ENCODE results near the gene KCNH5. TPM values are rescaled to one million over a fixed set of nuclear protein-coding genes. Genes with fewer than 3 reads are reported as not detected.

Gene KCNH5
- total RNA-seq, 1 donor from 2014 or later, result 2.4 TPM

DNA sequence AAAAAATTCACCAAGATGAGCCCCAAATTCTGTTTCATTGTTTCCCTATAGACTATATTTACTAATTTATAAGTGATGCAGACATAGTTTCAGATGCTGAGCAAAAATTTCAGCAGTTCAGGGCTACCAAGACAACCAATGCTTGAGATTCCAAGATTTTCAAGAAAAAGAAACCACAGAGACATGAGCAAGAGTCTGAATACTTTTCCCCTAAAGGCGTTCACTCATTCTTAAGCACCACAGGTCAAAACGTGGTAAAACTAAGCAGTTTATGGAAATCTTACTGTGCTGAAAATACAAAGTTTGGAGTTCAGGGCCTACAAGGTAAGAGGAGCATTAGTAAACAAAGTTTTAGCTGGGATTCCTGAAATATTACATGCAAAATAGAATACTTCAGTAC is 221.2 kb downstream of the KCNH5 start:
- no peaks in the 10 kb centered on the region for H3K36me3 Mint-ChIP-seq (ENCODE audit: low read depth, unreplicated experiment)
- H3K4me1 Mint-ChIP-seq (ENCODE audit: low read depth, unreplicated experiment), result peaks cover 4% of the 10 kb centered on the region
- Histone ChIP-seq H2AFZ (ENCODE audit: low read depth, low read length) (no peak overlapping the region), H3K27me3 (ENCODE audit: insufficient read depth, low read length) (no peaks in the 10 kb centered on the region), H3K79me2 (ENCODE audit: insufficient read depth, low read length) (no peaks in the 10 kb centered on the region), H3K36me3 (ENCODE audit: insufficient read depth, low read length) (no peaks in the 10 kb centered on the region), H3K4me2 (ENCODE audit: low read length) (no peak overlapping the region), H3K4me1 (ENCODE audit: insufficient read depth, low read length) (no peaks in the 10 kb centered on the region), H3K9me3 (ENCODE audit: insufficient read depth, low read depth, low read length) (no peaks in the 10 kb centered on the region), H4K20me1 (ENCODE audit: insufficient read depth, low read length) (no peaks in the 10 kb centered on the region), H3K27ac (ENCODE audit: low read depth, low read length) (no peak overlapping the region), H3K9ac (ENCODE audit: low read length) (no peak overlapping the region), H3K4me3 (ENCODE audit: insufficient read depth, low read depth, low read length) (no peak overlapping the region)
- H3K27ac Mint-ChIP-seq (ENCODE audit: unreplicated experiment), result no peak overlapping the region
- DNase-seq (ENCODE audit: low read depth), result peak; percentile 53
- no peak for FAIRE-seq
- H3K9me3 Mint-ChIP-seq (ENCODE audit: unreplicated experiment), result peaks cover 3% of the 10 kb centered on the region
- TF ChIP-seq, protein P1, sequence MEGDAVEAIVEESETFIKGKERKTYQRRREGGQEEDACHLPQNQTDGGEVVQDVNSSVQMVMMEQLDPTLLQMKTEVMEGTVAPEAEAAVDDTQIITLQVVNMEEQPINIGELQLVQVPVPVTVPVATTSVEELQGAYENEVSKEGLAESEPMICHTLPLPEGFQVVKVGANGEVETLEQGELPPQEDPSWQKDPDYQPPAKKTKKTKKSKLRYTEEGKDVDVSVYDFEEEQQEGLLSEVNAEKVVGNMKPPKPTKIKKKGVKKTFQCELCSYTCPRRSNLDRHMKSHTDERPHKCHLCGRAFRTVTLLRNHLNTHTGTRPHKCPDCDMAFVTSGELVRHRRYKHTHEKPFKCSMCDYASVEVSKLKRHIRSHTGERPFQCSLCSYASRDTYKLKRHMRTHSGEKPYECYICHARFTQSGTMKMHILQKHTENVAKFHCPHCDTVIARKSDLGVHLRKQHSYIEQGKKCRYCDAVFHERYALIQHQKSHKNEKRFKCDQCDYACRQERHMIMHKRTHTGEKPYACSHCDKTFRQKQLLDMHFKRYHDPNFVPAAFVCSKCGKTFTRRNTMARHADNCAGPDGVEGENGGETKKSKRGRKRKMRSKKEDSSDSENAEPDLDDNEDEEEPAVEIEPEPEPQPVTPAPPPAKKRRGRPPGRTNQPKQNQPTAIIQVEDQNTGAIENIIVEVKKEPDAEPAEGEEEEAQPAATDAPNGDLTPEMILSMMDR (IDR thresholded peaks at IDR 0.05; ENCODE audit: insufficient read depth, low read depth, low read length), result no peak
- no peak for TF ChIP-seq EZH2 (IDR thresholded peaks at IDR 0.05; ENCODE audit: insufficient read depth, low read length)
- H3K4me3 Mint-ChIP-seq (ENCODE audit: unreplicated experiment), result no peak overlapping the region
- H3K27me3 Mint-ChIP-seq (ENCODE audit: low read depth, unreplicated experiment), result no peaks in the 10 kb centered on the region

- H3K9ac ChIP-seq (ENCODE audit: low read length), result no peak overlapping the region
- H4K20me1 ChIP-seq (ENCODE audit: insufficient read depth, low read length), result no peaks in the 10 kb centered on the region
- H3K79me2 ChIP-seq (ENCODE audit: insufficient read depth, low read length), result no peaks in the 10 kb centered on the region
- Mint-ChIP-seq H3K36me3 (ENCODE audit: low read depth, unreplicated experiment) (no peaks in the 10 kb centered on the region), H3K27ac (ENCODE audit: unreplicated experiment) (no peak overlapping the region), H3K4me1 (ENCODE audit: low read depth, unreplicated experiment) (peaks cover 4% of the 10 kb centered on the region), H3K4me3 (ENCODE audit: unreplicated experiment) (no peak overlapping the region), H3K9me3 (ENCODE audit: unreplicated experiment) (no peaks in the 10 kb centered on the region), H3K27me3 (ENCODE audit: low read depth, unreplicated experiment) (no peaks in the 10 kb centered on the region)
- H3K4me1 ChIP-seq (ENCODE audit: insufficient read depth, low read length), result no peaks in the 10 kb centered on the region
- FAIRE-seq (no peak), DNase-seq (ENCODE audit: low read depth) (no peak)
- no peaks in the 10 kb centered on the region for H3K27me3 ChIP-seq (ENCODE audit: insufficient read depth, low read length)
- no peak overlapping the region for H3K4me2 ChIP-seq (ENCODE audit: low read length)
- no peak overlapping the region for H2AFZ ChIP-seq (ENCODE audit: low read depth, low read length)
- TF ChIP-seq EZH2 (IDR thresholded peaks at IDR 0.05; ENCODE audit: insufficient read depth, low read length), result no peak
- TF ChIP-seq, protein P1 (IDR thresholded peaks at IDR 0.05; ENCODE audit: insufficient read depth, low read depth, low read length), result no peak
- H3K36me3 ChIP-seq (ENCODE audit: insufficient read depth, low read length), result no peaks in the 10 kb centered on the region
- no peaks in the 10 kb centered on the region for H3K9me3 ChIP-seq (ENCODE audit: insufficient read depth, low read depth, low read length)
- no peak overlapping the region for H3K27ac ChIP-seq (ENCODE audit: low read depth, low read length)
- H3K4me3 ChIP-seq (ENCODE audit: insufficient read depth, low read depth, low read length), result no peak overlapping the region
These were observed 225.3 kb downstream of the KCNH5 start for GRCh38 chr14:62819931-62820330.

DNA sequence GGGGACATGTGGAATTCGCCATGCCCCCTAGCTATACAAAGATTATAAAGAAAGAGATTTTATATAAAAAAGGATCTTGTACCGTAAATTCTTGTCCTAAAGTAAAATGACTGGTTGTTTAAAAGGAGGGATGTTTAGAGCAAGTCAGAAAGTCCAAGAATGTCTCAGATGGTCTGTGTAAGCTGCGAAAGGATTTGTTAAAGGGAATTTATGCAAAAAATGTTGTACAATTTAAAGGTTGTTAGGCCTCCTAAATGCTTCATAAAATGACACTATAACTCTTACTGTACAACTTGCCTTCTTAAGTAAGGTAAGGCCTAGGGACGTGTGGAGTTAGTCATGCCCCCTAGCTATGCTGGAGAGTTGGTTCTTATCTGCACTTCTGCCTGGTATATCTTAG is 237.6 kb downstream of the KCNH5 start:
- Histone ChIP-seq H3K79me2 (ENCODE audit: insufficient read depth, low read length) (no peaks in the 10 kb centered on the region), H3K4me1 (ENCODE audit: insufficient read depth, low read length) (no peaks in the 10 kb centered on the region), H4K20me1 (ENCODE audit: insufficient read depth, low read length) (no peaks in the 10 kb centered on the region), H3K9me3 (ENCODE audit: insufficient read depth, low read depth, low read length) (no peaks in the 10 kb centered on the region), H3K27me3 (ENCODE audit: insufficient read depth, low read length) (no peaks in the 10 kb centered on the region), H3K27ac (ENCODE audit: low read depth, low read length) (no peak overlapping the region), H3K9ac (ENCODE audit: low read length) (no peak overlapping the region), H3K4me2 (ENCODE audit: low read length) (no peak overlapping the region), H2AFZ (ENCODE audit: low read depth, low read length) (no peak overlapping the region), H3K4me3 (ENCODE audit: insufficient read depth, low read depth, low read length) (no peak overlapping the region), H3K36me3 (ENCODE audit: insufficient read depth, low read length) (no peaks in the 10 kb centered on the region)
- FAIRE-seq (no peak), DNase-seq (ENCODE audit: low read depth) (no peak)
- TF ChIP-seq, protein P1 (IDR thresholded peaks at IDR 0.05; ENCODE audit: insufficient read depth, low read depth, low read length), result no peak
- TF ChIP-seq EZH2 (IDR thresholded peaks at IDR 0.05; ENCODE audit: insufficient read depth, low read length), result no peak
- H3K27me3 Mint-ChIP-seq (ENCODE audit: low read depth, unreplicated experiment), result no peaks in the 10 kb centered on the region
- no peak overlapping the region for H3K4me3 Mint-ChIP-seq (ENCODE audit: unreplicated experiment)
- no peak overlapping the region for H3K27ac Mint-ChIP-seq (ENCODE audit: unreplicated experiment)
- H3K9me3 Mint-ChIP-seq (ENCODE audit: unreplicated experiment), result peaks cover 2% of the 10 kb centered on the region
- no peaks in the 10 kb centered on the region for H3K36me3 Mint-ChIP-seq (ENCODE audit: low read depth, unreplicated experiment)
- no peaks in the 10 kb centered on the region for H3K4me1 Mint-ChIP-seq (ENCODE audit: low read depth, unreplicated experiment)

Measured in astrocyte (in vitro differentiated cells and primary cell).